Lung microvascular endothelial cell (primary cell): ENCODE measurements around the gene SLC13A3. TPM values are rescaled to one million over a fixed set of nuclear protein-coding genes. Genes with fewer than 3 reads are reported as not detected.

ENCODE experiments used
- DNase-seq, 2 donors: peaks; one replicate each; pipeline versions ENCODE4 v3.0.0 to v3.0.0-alpha.2; 2010; ENCODE audit warnings: low read depth in 2 of 2
- total RNA-seq: library from RNA; depleted of rRNA; stranded (reverse); fragments of >200 nt; gene quantifications from 2 replicates; pipeline ENCODE4 v1.2.1, GENCODE V29; 2014

SLC13A3 gene, protein sequence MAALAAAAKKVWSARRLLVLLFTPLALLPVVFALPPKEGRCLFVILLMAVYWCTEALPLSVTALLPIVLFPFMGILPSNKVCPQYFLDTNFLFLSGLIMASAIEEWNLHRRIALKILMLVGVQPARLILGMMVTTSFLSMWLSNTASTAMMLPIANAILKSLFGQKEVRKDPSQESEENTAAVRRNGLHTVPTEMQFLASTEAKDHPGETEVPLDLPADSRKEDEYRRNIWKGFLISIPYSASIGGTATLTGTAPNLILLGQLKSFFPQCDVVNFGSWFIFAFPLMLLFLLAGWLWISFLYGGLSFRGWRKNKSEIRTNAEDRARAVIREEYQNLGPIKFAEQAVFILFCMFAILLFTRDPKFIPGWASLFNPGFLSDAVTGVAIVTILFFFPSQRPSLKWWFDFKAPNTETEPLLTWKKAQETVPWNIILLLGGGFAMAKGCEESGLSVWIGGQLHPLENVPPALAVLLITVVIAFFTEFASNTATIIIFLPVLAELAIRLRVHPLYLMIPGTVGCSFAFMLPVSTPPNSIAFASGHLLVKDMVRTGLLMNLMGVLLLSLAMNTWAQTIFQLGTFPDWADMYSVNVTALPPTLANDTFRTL
- under 0.01 TPM in 1 of 2 replicates, not detected in the other for total RNA-seq

DNA sequence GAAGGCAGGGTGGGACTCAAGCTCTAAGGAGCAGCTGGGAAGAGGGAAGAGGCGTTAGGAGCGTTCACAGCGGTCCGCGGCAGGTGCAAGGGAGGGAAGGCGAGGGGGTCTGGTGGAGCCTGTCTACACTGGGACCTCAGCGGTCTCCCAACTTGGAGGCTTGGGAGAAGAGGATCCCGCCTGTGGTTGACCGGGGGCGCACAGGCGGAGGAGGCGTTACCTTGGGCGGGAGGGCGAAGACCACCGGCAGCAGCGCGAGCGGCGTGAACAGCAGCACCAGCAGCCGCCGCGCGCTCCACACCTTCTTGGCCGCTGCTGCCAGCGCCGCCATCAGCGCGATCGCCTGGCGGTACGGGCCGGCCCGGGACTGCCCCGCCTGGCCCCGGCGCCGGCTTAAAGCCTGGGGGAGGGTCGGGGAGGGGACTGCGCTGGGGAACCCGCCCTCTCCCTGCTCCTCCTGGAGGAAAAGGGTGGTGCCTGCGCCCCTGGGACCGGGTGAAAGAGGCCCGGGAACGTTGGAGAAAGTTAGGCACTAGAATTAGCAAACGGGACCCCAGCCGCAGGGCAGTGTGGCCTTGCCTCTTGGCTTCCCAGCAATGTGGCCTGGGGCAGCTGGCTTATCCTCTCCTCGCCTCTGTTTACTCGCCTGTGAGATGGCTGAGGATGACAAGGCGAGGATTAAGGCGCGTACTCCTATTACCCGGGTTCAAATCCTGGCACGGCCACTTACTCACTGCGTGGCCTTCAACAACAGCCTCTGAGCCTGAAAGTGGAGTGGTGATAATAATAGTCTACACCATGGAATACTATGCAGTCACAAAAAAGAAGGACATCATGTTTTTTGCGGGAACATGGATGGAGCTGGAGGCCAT is at the start of gene SLC13A3:
TSS of gene SLC13A3 (minus strand) at position 369 of the 872 bp plus-strand sequence. CDS start at position 331, 38 bp downstream.
- no peak for DNase-seq

DNA sequence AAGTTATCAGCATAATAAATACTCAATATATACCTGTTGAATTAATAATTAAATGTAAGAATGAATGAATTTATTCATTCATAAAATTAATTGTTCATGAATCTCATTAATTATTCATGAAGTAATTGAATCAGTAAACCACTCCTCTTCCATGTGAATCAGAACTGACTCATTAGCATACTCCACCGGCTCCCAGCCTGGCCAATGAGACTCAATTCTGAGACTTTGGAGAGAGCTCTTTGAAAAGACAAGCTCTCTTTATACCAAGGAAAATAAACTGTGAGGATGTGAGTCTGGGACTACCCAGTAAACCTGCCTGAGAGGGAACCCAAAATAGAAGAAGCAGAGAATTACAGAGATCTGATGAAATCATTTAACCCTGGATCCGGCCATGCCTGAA is 49.8 kb upstream of the SLC13A3 start:
- DNase-seq = no peak

DNA sequence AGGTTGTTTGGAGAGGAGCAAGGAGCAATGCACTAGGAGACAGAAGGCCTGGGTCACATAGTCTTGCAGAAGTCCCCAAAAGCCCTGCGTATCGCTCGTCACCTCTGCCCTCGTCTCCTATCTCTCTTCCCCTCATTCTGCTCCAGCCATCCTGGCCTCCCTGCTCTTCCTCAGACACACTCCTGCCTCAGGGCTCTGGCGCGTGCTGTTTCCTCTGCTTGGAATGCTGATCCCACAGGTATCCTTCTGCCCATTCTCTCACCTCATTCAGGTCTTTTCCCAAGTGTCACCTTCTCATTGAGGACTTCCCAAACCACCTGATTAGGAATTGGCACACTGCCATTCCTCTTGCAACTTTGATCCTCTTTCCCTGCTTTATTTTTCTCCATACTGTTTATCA is 49.2 kb upstream of the SLC13A3 start:
- no peak for DNase-seq

DNA sequence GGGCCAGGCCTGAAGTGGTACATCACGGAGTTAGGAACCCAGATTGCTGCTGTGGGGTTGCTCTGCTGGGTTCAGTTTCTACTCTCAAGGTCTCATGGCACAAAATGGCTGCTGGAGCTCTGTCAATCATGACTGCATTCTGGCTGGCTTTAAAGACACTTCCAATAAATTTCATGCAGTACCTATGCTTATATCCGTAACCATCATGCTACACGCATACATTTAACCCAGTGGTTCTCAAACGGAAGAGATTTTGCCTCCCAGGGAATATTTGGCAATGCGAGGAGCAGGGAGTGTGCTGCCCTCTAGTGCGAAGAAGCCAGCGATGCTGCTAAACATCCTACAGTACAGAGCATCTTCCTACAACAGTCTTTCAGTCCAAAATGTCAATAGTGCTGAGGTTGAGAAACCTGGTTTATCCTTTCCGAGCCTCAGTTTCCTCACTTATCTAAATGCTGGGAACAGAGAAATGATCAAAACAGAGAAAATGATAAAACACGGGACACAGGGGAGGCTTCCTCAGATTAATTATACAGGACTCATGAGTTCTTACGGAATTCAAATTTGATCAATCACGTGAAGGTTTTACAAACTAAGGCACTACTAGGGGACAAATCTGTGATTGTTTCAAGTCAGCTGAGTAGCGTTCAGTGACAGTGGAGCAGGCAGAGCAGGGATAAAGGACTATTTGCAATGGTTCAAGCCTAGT is 48.5 kb upstream of the SLC13A3 start:
- peak; percentile 40 to 46 for DNase-seq

DNA sequence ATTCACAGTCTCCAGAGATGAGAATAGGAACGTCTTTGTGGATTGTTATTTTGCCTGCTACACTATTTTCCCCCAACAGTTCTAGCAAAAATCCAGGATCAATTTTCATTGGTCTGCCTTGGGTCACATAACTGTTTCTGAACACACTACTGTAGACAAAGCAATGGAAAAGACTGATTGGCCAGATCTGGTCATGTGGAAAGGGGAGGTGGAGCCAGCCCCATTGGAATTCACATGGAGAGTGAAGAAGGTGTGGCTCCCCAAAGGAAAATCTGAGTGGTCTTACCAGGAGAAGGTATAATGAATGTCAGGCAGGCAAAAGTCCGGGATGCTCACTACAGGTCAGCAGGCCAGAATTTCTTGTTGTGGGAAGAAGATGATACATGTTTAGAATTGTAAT is 47.5 kb upstream of the SLC13A3 start:
- no peak for DNase-seq

DNA sequence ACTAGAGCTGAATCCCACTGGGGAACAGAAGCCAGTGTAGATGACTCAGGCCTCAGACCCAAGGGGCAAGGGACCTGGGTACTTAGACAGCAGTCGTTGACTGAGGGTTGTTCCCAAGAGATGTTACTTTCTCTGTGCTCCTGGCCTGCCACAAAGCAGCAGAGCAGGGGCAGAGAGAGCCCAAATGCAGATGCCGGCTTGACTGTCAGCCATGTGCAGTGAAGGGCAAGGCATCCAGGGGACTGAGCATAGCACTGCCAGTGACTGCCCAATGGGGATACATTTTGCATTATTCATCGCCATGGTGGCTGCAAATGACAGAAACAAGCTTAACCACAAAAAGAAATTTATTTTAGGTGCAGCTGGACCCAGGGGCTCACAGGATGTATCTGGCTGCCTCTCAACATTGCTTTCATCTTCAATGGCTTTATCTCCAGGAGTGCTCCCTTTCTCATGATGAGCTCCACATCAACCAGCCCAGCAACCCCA is 45.6 kb upstream of the SLC13A3 start:
- DNase-seq = no peak

DNA sequence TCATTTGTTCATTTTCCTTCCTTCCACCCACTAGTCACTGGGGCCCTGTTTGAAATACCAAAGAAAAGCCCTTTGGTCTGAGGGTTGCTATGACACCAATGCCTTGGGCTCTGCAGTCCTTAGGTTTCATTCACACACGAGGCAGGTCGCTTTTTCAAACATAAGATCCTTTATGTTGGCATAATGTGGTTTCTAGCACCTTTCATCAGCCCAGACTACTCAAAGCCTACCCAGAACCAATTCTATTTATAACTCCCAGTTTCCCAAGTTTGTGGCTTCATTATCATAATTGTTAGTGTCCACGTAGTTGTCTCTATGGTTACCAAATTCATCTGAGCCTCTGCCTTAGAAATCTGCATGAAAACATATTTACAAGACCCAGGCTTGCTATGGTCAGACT is 44.6 kb upstream of the SLC13A3 start:
- DNase-seq = no peak

DNA sequence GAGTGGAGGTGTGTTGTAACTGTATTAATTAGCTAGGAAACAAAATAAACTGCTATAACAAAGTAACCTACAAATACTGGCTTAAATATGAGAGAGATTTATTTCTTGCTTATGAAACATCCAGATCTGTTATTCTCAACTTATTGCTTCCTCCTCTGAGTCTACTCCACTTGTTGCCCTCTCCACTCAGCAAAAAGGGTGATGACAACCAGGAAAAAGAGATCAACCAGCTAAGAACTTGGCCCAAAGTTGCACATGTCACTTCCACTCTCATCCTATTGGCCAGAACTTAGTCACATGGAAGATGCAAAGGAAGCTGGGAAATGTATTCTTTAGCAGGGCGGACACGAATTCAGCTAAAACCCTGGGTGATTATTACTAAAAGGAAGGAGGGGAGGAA is 43.2 kb upstream of the SLC13A3 start:
- DNase-seq = peak; percentile 53 to 71

DNA sequence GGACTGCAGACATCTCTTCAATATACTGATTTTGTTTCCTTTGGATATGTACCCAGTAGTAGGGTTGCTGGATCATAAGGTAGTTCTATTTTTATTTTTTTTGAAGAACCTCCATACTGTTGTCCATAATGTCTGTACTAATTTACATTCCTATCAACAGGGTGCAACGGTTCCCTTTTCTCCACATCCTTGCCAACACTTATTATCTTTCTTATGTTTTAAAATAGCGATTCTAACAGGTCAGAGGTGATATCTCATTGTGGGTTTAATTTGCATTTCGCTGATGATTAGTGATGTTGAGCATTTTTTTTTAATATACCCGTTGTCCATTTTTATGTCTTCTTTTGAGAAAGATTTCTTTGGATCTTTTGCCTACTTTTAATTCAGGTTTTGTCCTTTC is 39.9 kb upstream of the SLC13A3 start:
- DNase-seq = no peak

DNA sequence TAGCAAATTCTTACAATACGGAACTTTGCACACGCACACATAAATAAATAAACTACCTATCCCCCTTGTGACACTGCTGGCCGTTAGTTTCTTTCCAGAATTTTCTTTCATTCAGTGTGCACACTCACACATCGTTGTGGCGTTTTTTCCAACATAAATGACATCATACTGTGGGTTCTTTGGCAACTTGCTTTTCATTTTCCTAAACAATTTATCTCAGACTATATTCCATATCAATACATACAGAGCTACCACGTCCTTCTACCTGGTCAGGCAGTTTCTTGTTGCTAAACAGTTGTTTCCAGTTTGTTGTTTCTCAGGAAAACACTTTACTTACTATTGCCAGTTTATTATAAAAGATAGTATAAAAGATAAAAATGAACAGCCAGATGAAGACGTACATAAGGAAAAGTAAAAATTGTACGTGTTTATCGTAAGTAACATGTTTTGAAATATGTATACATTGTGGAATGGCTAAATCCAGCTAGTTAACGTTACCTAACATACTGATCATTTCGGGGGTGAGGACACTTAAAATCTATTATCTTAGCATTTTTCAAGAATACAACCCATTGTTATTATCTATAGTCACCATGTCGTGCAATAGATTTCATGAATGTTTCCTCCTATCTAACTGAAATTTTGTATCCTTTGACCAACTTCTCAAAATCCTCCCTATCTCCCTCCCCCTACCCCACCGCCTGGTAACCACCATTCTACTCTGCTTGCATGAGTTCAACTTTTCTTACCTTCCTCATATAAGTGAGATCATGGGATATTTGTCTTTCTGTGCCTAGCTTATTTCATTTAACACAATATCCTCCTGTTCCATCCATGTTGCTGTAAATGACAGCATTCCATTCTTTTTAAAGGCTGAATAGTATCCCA is 39.2 kb upstream of the SLC13A3 start:
- peak; percentile 10 to 53 for DNase-seq

DNA sequence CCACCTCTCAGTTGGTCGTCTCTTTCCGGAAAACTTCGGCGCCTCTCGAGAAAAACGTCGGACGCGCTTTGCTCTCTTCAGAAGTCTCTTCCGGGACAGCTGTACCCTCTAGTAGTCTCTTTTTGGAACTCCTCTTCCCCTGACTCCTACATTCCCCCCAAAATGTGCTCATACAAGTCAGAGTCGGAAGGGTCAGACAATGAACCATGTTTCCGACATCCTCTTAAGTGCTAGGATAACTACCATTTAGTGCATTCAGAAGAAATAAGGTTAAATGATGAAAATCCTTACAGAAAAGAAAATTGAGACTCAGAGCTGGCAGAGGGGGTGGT is 38.5 kb upstream of the SLC13A3 start:
- no peak for DNase-seq

DNA sequence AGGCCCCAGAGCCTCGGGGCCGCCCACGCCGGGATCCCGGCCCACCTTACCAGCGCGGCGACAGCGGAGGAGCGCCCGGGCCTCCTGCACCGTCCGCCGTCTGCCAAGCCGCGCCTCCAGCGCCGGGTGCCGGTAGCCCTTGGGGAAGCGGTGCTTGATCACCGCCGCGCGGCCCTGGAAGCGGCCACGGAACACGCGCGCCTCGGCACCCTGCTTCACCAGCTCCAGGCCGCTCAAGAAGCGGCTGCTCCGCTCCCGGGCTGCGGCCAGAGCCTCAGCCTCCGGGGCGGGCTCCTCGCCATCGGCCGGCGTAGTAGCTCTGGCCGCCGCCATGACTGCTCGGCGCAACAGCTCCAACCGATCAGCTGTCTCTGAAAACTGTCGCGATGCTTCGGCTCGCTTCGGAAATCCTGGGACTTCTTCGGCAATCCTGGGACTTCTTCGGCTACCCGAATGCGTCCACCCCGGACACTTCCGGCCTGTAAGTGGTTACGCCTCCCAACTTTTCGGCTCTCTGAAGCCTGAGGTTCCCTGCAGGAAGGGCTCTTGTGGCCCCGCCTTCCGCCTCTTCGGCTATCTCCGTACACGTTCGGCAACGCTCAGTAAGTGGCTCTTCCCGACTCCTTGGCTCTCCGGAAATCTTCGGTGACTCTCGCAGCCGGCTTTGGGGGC is 38.0 kb upstream of the SLC13A3 start, which contains the start of gene TP53RK:
TSS of gene TP53RK (minus strand) at position 363 of the 672 bp plus-strand sequence. CDS start at position 333, 30 bp downstream.
- DNase-seq = peak; percentile 62 to 100

DNA sequence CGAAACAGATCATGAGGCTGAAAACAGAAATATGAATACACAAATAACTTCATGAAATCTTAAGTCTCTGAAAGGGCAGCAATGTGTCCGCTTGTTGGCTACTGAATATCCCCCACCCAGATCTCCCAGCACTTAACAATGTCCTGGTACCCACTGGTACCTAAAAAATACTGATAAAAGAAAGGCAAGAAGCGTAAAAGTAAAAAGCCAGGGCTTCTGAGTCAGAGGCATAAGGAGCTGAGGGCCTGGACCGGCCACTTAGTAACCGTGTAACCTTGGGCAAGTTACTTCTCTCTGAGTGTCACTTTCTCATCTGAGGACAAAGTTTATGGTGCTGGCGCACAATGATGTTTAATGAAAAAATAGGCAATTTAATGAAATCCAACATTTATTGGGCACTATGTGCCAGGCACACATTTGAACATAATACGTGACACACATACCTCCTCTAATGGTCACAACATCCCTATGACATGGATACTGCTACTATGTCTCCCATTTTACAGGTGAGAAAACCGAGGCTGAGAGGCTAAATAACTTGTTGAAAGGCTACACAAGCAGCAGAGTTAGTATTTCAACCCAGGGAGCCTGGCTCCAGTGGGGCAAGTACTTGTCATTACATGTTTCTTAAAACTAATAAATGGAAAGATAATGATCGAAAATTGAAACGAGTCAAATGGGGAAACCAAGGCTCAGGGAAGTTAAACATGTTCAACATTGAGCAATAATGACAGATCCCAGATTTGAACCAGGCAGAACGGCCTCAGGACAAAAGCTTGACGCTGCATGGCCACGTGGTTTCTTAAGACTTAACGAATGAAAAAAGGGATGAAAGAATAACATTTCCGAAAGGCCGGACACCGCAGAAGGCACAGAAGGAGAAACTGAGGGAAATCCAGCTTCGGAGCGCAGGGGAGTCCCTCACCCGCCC is 37.2 kb upstream of the SLC13A3 start:
- peak in 1 of 2 donors; percentile 32 for DNase-seq

DNA sequence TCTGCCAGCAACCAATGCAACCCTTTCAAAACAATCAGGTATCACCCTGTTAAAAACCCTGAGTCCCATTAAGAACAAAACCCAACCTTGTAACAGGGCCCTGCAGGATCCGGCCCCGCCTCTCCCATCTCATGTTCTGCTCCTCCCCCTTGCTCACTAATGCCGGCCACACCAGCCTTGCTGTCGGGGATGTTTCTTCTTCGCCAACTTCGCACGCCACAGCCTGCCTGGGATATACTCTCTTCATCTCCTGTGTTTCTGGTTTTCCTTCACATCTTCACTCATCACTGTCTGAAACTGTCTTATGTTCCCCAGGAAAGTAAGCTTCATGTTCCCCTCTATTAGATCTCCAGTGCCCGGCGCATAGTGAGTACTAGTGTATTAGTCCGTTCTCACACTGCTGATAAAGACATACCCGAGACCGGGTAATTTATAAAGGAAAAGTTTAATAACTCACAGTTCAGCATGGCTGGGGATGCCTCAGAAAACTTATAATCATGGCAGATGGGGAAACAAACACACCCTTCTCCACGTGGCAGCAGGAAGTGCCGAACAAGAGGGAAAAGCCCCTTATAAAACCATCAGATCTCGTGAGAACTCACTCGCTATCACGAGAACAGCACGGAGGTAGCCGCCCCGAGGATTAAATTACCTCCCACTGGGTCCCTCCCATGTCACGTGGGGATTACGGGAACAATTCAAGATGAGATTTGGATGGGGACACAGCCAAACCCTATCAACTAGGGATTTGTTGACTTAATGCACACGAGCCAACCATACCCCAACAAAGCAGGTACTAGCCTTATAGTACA is 32.9 kb upstream of the SLC13A3 start:
- DNase-seq = no peak

DNA sequence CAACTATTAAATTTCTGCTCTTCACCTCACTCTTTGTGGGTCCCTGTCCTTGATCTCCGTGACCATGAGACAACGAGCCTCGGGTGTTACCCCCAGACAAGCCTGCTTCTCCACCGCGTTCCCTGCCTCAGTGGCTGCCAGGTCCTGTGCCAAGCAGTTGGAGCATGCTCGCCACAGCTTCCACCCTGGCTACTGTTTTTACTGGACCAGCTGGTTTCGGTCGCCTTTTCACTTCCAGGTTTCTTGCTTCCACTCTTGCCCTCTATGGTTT is 32.3 kb upstream of the SLC13A3 start:
- DNase-seq = no peak

DNA sequence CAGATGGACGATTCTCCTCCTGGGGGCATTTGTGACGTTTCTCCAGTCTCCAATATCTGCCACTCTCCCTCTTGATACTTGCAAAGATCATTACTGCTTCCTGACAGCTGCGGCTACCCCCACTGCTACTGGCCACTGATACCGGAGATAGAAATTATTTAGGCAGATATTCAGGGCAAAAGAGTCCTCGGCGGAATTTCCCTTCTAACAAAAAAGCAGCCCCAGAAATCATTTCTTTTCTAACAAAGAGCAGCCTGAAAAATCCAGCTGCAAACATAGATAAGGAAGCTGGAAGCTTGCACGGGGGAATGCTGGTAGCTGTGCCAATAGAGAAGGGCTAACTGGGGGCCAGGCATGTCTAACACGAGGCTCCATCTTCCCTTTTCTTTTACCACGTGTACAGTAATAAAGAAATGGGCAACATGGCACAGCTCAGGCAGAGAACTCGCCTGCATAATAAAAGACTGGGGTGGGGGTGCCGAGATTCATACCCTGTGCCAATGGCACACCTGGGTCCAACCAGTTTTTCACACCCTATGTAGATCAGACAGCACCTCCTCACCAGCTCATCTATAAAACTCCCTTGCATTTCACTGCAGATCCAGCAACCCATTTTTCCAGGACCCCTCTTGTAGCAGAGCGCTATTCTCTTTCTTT is 31.9 kb upstream of the SLC13A3 start:
- DNase-seq = peak; percentile 13 to 62

DNA sequence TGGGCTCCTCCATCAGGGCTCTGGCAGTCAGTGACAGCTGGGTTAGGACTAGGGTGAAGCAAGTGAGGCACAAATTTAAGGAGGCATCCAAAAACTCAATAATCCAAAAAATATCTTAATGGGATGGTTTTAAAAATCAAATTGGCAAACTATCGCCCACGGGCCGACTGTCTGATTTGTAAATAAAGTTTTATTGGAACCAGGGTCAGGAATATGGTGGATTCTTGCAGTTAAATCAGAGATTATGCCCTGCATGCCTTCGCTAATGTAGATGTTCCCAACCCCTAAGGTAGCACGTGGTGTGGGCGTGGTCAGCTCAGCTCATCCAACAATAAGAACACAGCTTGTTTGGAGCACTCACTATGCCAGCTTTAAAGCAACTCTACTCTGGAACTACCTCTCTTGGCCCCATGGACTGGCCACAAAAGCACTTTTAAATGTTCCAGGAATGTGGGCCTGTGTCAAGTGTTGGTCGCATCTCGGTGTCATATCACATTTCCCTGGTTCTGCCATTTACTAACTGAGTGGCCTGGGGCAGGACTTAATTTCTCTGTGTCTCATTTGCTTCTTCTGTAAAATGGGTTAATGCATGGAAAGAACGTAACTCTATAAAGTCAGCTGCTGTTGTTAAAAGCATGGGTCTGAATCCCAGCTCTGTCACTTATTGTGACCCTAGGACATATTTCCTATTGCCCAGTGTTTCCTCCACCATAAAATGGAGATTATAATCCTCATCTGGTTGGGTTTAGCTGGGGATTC is 31.0 kb upstream of the SLC13A3 start:
- no peak for DNase-seq
